ENCODE measurements around the gene VPS18.
A peak's percentile ranks its signal among the peaks of the same experiment; 100 is the strongest.

Gene VPS18

GRCh38 chr15:40904552-40905201 is 10.4 kb downstream of the VPS18 start:
- Histone ChIP-seq H3K27ac (ENCODE audit: low read depth, low read length) (no peak overlapping the region), H3K4me3 (ENCODE audit: low read length) (no peak overlapping the region), H3K9me3 (ENCODE audit: insufficient read depth, low read depth, low read length) (no peaks in the 10 kb centered on the region), H3K9ac (ENCODE audit: low read depth, low read length) (no peak overlapping the region), H3K27me3 (ENCODE audit: insufficient read depth, low read length) (no peaks in the 10 kb centered on the region), H3K4me1 (ENCODE audit: insufficient read depth, low read length) (peaks cover 7% of the 10 kb centered on the region; the same call in 1 of the 2 replicates), H3K36me3 (ENCODE audit: insufficient read depth, low read length) (peaks cover 46% of the 10 kb centered on the region)
- 95% methylated on average over 7 of the region's 7 CpGs for WGBS

DNA sequence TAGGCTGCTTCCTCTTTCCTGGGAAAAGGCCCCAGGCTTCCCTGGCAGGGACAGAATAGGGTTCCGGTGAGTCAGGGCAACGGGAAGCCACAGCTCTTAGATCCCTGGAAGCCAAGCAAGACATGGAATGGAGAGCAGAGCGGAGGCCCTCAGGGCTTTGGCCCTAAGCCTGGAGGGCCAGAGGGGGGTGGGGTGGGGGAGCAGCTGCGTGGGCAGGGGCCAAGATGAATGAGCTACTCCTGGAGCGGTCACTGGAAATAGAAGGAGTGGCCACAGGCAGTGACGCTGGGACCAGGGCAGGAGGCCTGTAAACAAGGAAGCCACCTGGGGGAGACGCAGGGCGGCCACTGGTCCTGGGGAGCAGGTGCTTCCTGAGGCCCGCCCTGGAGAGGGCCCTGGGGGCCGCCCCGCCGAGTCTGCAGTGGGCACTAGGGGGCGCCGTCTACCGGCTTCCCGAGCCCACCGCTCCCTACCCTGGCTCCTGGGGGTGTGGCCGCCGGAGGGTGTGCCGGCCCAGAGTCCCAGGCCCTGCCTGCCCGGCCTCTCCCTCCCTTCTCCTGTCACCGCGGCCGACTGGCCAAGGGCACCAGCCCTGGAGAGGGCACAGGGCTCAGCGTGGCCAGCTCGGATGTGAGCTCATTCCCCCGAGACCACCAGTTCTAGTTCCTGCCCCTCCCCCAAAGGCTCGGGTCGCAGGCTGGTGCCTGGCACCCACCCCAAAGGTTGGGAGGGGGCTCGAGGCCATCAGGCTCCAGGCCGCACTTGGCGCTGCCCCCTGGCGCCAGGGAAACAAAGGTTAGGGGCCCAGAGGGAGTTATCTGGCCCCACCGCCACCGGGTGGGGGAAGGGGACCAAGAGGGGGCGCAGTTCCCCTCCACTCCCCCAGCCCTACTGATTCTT is 12.1 kb downstream of the VPS18 start:
- peaks cover 32% of the 10 kb centered on the region for H3K36me3 ChIP-seq (ENCODE audit: insufficient read depth, low read length)
- peak overlapping the region; percentile 25; the same call in 1 of the 2 replicates for H3K27ac ChIP-seq (ENCODE audit: low read depth, low read length)
- peak overlapping the region; percentile 57 for H3K4me3 ChIP-seq (ENCODE audit: low read length)

GRCh38 chr15:40906991-40907802 is 12.9 kb downstream of the VPS18 start:
- H3K9me3 ChIP-seq (ENCODE audit: insufficient read depth, low read depth, low read length), result no peaks in the 10 kb centered on the region
- no peak overlapping the region for H3K9ac ChIP-seq (ENCODE audit: low read depth, low read length)
- WGBS, result 67% methylated on average over 18 of the region's 22 CpGs
- H3K4me1 ChIP-seq (ENCODE audit: insufficient read depth, low read length), result peaks cover 20% of the 10 kb centered on the region
- no peak overlapping the region for H3K27ac ChIP-seq (ENCODE audit: low read depth, low read length)
- H3K27me3 ChIP-seq (ENCODE audit: insufficient read depth, low read length), result no peaks in the 10 kb centered on the region
- peaks cover 28% of the 10 kb centered on the region for H3K36me3 ChIP-seq (ENCODE audit: insufficient read depth, low read length)
- peak overlapping the region; percentile 57 for H3K4me3 ChIP-seq (ENCODE audit: low read length)

More for the DNA sequence above, 12.1 kb downstream of the VPS18 start:
- Histone ChIP-seq H3K27me3 (ENCODE audit: insufficient read depth, low read length) (no peaks in the 10 kb centered on the region), H3K4me1 (ENCODE audit: insufficient read depth, low read length) (peaks cover 17% of the 10 kb centered on the region), H3K9me3 (ENCODE audit: insufficient read depth, low read depth, low read length) (no peaks in the 10 kb centered on the region), H3K9ac (ENCODE audit: low read depth, low read length) (no peak overlapping the region)
- 8% methylated on average over 36 of the region's 36 CpGs for WGBS

DNA sequence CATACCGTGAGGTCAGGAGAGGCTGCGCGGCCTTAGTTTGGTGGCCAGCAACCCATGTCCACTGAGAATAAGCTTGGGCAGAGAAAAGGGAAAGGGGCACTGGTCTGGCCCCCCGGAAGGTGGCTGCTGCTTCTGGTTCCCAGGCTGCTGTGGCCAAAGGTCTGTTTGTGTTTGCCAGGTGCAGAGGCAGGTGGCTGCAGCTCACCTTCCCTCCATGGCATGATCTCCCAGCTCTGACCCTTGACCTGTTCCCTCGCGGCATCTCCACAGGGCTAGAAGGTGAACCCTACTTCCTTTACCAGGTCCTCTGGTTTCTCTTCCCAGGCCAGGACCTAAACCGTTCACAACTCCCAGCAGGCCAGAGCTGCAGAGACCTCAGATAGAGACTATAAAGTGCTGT is 13.8 kb downstream of the VPS18 start:
- H3K4me3 ChIP-seq (ENCODE audit: low read length), result no peak overlapping the region
- no peak overlapping the region for H3K27ac ChIP-seq (ENCODE audit: low read depth, low read length)
- H3K9me3 ChIP-seq (ENCODE audit: insufficient read depth, low read depth, low read length), result no peaks in the 10 kb centered on the region
- peaks cover 20% of the 10 kb centered on the region for H3K4me1 ChIP-seq (ENCODE audit: insufficient read depth, low read length)
- H3K36me3 ChIP-seq (ENCODE audit: insufficient read depth, low read length), result peaks cover 19% of the 10 kb centered on the region
- H3K9ac ChIP-seq (ENCODE audit: low read depth, low read length), result no peak overlapping the region
- WGBS, result 91% methylated on average over 7 of the region's 7 CpGs
- H3K27me3 ChIP-seq (ENCODE audit: insufficient read depth, low read length), result no peaks in the 10 kb centered on the region

- Histone ChIP-seq H3K4me3 (ENCODE audit: low read length) (no peak overlapping the region), H3K27me3 (ENCODE audit: insufficient read depth, low read length) (no peaks in the 10 kb centered on the region), H3K4me1 (ENCODE audit: insufficient read depth, low read length) (peaks cover 23% of the 10 kb centered on the region), H3K27ac (ENCODE audit: low read depth, low read length) (no peak overlapping the region), H3K36me3 (ENCODE audit: insufficient read depth, low read length) (peaks cover 6% of the 10 kb centered on the region), H3K9ac (ENCODE audit: low read depth, low read length) (no peak overlapping the region), H3K9me3 (ENCODE audit: insufficient read depth, low read depth, low read length) (no peaks in the 10 kb centered on the region)
- 86% methylated on average over 17 of the region's 17 CpGs for WGBS
Observed at GRCh38 chr15:40909662-40910630, 15.7 kb downstream of the VPS18 start.

DNA sequence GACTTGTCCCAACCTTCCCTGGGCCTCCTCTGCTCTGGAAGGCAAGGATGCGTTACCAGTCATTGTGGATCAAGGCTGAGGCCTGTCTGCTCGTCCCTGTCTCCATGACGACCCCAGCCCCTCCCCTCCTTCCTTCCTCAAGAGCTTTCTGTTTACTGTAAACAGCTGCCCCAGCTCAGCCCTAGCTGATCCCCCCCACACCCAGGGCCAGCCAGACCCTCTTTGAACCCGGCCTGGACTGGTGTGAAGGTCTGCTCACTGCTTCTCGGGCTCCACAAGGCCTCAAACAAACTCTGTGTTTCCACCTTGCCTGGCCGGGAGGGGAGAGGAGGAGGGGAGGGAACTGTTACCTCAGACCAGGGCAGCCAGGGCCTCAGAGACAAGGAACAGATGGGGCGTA is 16.9 kb downstream of the VPS18 start:
- no peaks in the 10 kb centered on the region for H3K36me3 ChIP-seq (ENCODE audit: insufficient read depth, low read length)
- H3K9me3 ChIP-seq (ENCODE audit: insufficient read depth, low read depth, low read length), result no peaks in the 10 kb centered on the region
- H3K27ac ChIP-seq (ENCODE audit: low read depth, low read length), result no peak overlapping the region
- H3K27me3 ChIP-seq (ENCODE audit: insufficient read depth, low read length), result no peaks in the 10 kb centered on the region
- H3K4me3 ChIP-seq (ENCODE audit: low read length), result no peak overlapping the region
- no peak overlapping the region for H3K9ac ChIP-seq (ENCODE audit: low read depth, low read length)
- 40% methylated on average over 7 of the region's 7 CpGs for WGBS
- H3K4me1 ChIP-seq (ENCODE audit: insufficient read depth, low read length), result peaks cover 21% of the 10 kb centered on the region

- Histone ChIP-seq H3K4me3 (ENCODE audit: low read length) (no peak overlapping the region), H3K9me3 (ENCODE audit: insufficient read depth, low read depth, low read length) (no peaks in the 10 kb centered on the region), H3K4me1 (ENCODE audit: insufficient read depth, low read length) (peaks cover 21% of the 10 kb centered on the region), H3K27ac (ENCODE audit: low read depth, low read length) (no peak overlapping the region), H3K27me3 (ENCODE audit: insufficient read depth, low read length) (no peaks in the 10 kb centered on the region), H3K36me3 (ENCODE audit: insufficient read depth, low read length) (no peaks in the 10 kb centered on the region), H3K9ac (ENCODE audit: low read depth, low read length) (no peak overlapping the region)
- WGBS, result 85% methylated on average over 2 of the region's 2 CpGs
Observed at GRCh38 chr15:40911693-40912092, 17.4 kb downstream of the VPS18 start.

DNA sequence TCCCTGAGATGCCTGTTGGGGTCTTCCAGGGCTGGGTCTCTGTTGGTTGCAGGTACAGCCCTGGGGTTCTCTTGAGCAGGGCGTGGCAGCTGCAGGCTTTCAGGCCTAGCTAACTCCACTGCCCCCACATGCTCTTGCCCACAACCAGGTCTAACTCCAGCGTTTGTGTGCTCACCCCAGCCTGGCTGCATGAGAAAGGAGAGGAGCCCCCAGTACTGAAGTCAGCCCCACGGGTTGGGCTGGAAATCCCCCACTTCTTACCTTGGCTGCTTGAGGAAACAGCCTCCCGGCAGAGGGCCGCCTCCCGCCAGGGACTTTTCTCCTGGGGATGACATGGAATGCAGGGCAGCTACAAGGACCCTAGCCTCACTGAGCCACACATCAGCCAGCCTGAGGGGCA is 18.2 kb downstream of the VPS18 start:
- no peaks in the 10 kb centered on the region for H3K36me3 ChIP-seq (ENCODE audit: insufficient read depth, low read length)
- peaks cover under 1% of the 10 kb centered on the region; the same call in 1 of the 2 replicates for H3K27me3 ChIP-seq (ENCODE audit: insufficient read depth, low read length)
- peaks cover 21% of the 10 kb centered on the region for H3K4me1 ChIP-seq (ENCODE audit: insufficient read depth, low read length)
- no peak overlapping the region for H3K27ac ChIP-seq (ENCODE audit: low read depth, low read length)
- H3K9ac ChIP-seq (ENCODE audit: low read depth, low read length), result no peak overlapping the region
- WGBS, result 81% methylated on average over 6 of the region's 6 CpGs
- no peak overlapping the region for H3K4me3 ChIP-seq (ENCODE audit: low read length)
- no peaks in the 10 kb centered on the region for H3K9me3 ChIP-seq (ENCODE audit: insufficient read depth, low read depth, low read length)

GRCh38 chr15:40914013-40914412 is 19.8 kb downstream of the VPS18 start:
- H3K36me3 ChIP-seq (ENCODE audit: insufficient read depth, low read length), result no peaks in the 10 kb centered on the region
- H3K4me1 ChIP-seq (ENCODE audit: insufficient read depth, low read length), result peaks cover 21% of the 10 kb centered on the region
- no peaks in the 10 kb centered on the region for H3K9me3 ChIP-seq (ENCODE audit: insufficient read depth, low read depth, low read length)
- 95% methylated on average over 12 of the region's 12 CpGs for WGBS
- no peak overlapping the region for H3K4me3 ChIP-seq (ENCODE audit: low read length)
- peaks cover 15% of the 10 kb centered on the region; the same call in 1 of the 2 replicates for H3K27me3 ChIP-seq (ENCODE audit: insufficient read depth, low read length)
- no peak overlapping the region for H3K27ac ChIP-seq (ENCODE audit: low read depth, low read length)
- H3K9ac ChIP-seq (ENCODE audit: low read depth, low read length), result no peak overlapping the region

GRCh38 chr15:40914486-40914885 is 20.2 kb downstream of the VPS18 start:
- H3K27me3 ChIP-seq (ENCODE audit: insufficient read depth, low read length), result peaks cover 20% of the 10 kb centered on the region; the same call in 1 of the 2 replicates
- no peaks in the 10 kb centered on the region for H3K9me3 ChIP-seq (ENCODE audit: insufficient read depth, low read depth, low read length)
- H3K36me3 ChIP-seq (ENCODE audit: insufficient read depth, low read length), result no peaks in the 10 kb centered on the region
- 82% methylated on average over 8 of the region's 8 CpGs for WGBS
- H3K9ac ChIP-seq (ENCODE audit: low read depth, low read length), result no peak overlapping the region
- no peak overlapping the region for H3K4me3 ChIP-seq (ENCODE audit: low read length)
- no peak overlapping the region for H3K27ac ChIP-seq (ENCODE audit: low read depth, low read length)
- peaks cover 21% of the 10 kb centered on the region for H3K4me1 ChIP-seq (ENCODE audit: insufficient read depth, low read length)
